OCI-LY7 (cell line): ENCODE data around the gene CCDC192. TPM values are rescaled to one million over a fixed set of nuclear protein-coding genes. Genes with fewer than 3 reads are reported as not detected.
A peak's percentile ranks its signal among the peaks of the same experiment; 100 is the strongest.
"Not testable (repeated sequence)": the region's sequence is repeated elsewhere in the genome, so short reads cannot be mapped to it uniquely, and the experiment has no call there.

Experiments used
- BruUV-seq: library from RNA; stranded (reverse); fragments of 400-500 nt; replicated peaks from 2 replicates; lab custom pipeline; 2021; lab: Mats Ljungman, UMichigan
- CTCF ChIA-PET: fragments of 300-600 bp; sonication (Branson Sonifier 250); formaldehyde crosslinking; loops from one replicate; lab custom pipeline; 2022; ENCODE audit warnings: antibody characterized with exemption; ENCODE audit not compliant: unreplicated experiment; lab: Charles Lee
- POLR2A ChIA-PET: fragments of 300-600 bp; sonication (Branson Sonifier 250); formaldehyde crosslinking; loops from one replicate; lab custom pipeline; 2022; ENCODE audit warnings: antibody characterized with exemption; lab: Charles Lee
- DNase-seq: peaks from one replicate; pipeline ENCODE4 v3.0.0-alpha.2; 2015; ENCODE audit warnings: low spot score
- H2AFZ ChIP-seq: fragments of 200-600 bp; sonication (generic), shearing (Covaris generic); 2 replicates; pipeline ENCODE4 v1.6.1; 2014; ENCODE audit warnings: mild to moderate bottlenecking, antibody characterized with exemption, low read length, moderate library complexity
- H3K27ac ChIP-seq: fragments of 200-600 bp; sonication (generic); 2 replicates; pipeline ENCODE4 v1.5.1; 2014; ENCODE audit warnings: mixed run types, low read depth, mild to moderate bottlenecking, moderate library complexity, low read length, inconsistent platforms; ENCODE audit not compliant: poor library complexity, severe bottlenecking
- H3K36me3 ChIP-seq: fragments of 200-600 bp; sonication (generic); 2 replicates; pipeline ENCODE4 v1.6.1; 2014; ENCODE audit warnings: mild to moderate bottlenecking, antibody characterized with exemption, low read length, moderate library complexity, mixed read lengths; ENCODE audit not compliant: insufficient read depth
- H3K4me1 ChIP-seq: fragments of 200-600 bp; sonication (generic); 2 replicates; pipeline ENCODE4 v1.5.1; 2014; ENCODE audit warnings: mild to moderate bottlenecking, low read length; ENCODE audit not compliant: insufficient read depth, poor library complexity, severe bottlenecking
- H3K4me2 ChIP-seq: fragments of 200-600 bp; sonication (generic); 2 replicates; pipeline ENCODE4 v1.6.1; 2014; ENCODE audit warnings: mild to moderate bottlenecking, low read length
- H3K4me3 ChIP-seq: fragments of 200-600 bp; sonication (generic); 2 replicates; pipeline ENCODE4 v1.5.1; 2014; ENCODE audit warnings: mild to moderate bottlenecking, low read depth, low read length; ENCODE audit not compliant: poor library complexity, severe bottlenecking
- H3K79me2 ChIP-seq: fragments of 200-600 bp; sonication (generic); 2 replicates; pipeline ENCODE4 v1.6.1; 2016; ENCODE audit warnings: low read depth, mild to moderate bottlenecking, low read length, moderate library complexity, mixed read lengths; ENCODE audit not compliant: insufficient read depth
- H3K9me2 ChIP-seq: fragments of 200-600 bp; sonication (generic); 2 replicates; pipeline ENCODE4 v1.6.1; 2016; ENCODE audit warnings: mild to moderate bottlenecking, low read length, mixed read lengths; ENCODE audit not compliant: insufficient read depth
- H3K9me3 ChIP-seq: fragments of 200-600 bp; sonication (generic); 2 replicates; pipeline ENCODE4 v1.6.1; 2014; ENCODE audit warnings: mild to moderate bottlenecking, mixed run types, low read length, mixed read lengths
- H4K20me1 ChIP-seq: fragments of 200-600 bp; sonication (generic); 2 replicates; pipeline ENCODE4 v1.6.1; 2014; ENCODE audit warnings: mild to moderate bottlenecking, antibody characterized with exemption, low read length, moderate library complexity, mixed read lengths; ENCODE audit not compliant: insufficient read depth
- CTCF ChIP-seq: fragments of 200-600 bp; sonication (generic); conservative IDR thresholded peaks from 2 replicates; pipeline ENCODE4 v1.5.1; 2014; ENCODE audit warnings: mild to moderate bottlenecking, antibody characterized with exemption, low read length, moderate library complexity, mixed read lengths
- EZH2phosphoT487 ChIP-seq: fragments of 200-600 bp; sonication (generic); IDR thresholded peaks from 2 replicates; pipeline ENCODE4 v1.6.1; 2018; ENCODE audit warnings: low read depth, borderline replicate concordance, mild to moderate bottlenecking, mixed run types, antibody characterized with exemption, low read length, moderate library complexity, mixed read lengths
- intact Hi-C: fragments of 100-400 bp; cut with micrococcal nuclease; formaldehyde crosslinking; loops from one replicate; pipeline ENCODE4 v1.10.0; 2022; ENCODE audit not compliant: unreplicated experiment
- total RNA-seq, 2 experiments: library from RNA; depleted of rRNA in 1 of 2; stranded (reverse); fragments of >200 nt in 1 of 2; shearing (Covaris generic) in 1 of 2; gene quantifications; 2 replicates each; pipeline ENCODE4 v1.2.3, GENCODE V29; 2014 to 2022

The CCDC192 gene
- total RNA-seq, 2 experiments from 2014 or later = not detected

GRCh38 chr5:127746756-127747155, 43.6 kb downstream of the CCDC192 start:
- H3K4me1 ChIP-seq = no peaks in the 10 kb centered on the region
- H3K9me3 ChIP-seq = no peaks in the 10 kb centered on the region
- H3K4me2 ChIP-seq = no peak overlapping the region
- H2AFZ ChIP-seq = no peak overlapping the region
- no peak for TF ChIP-seq EZH2phosphoT487
- peak; percentile 62 for TF ChIP-seq CTCF
- peak; percentile 21 for DNase-seq
- intact Hi-C loops = no loop called here
- BruUV-seq = no TSS peak
- H3K27ac ChIP-seq = no peak overlapping the region
- POLR2A ChIA-PET = no interaction called here
- no peaks in the 10 kb centered on the region for H4K20me1 ChIP-seq
- H3K36me3 ChIP-seq = no peaks in the 10 kb centered on the region
- no peaks in the 10 kb centered on the region for H3K9me2 ChIP-seq
- no peaks in the 10 kb centered on the region for H3K79me2 ChIP-seq
- no peak overlapping the region for H3K4me3 ChIP-seq
- CTCF ChIA-PET = no interaction called here

GRCh38 chr5:127752503-127753265, 49.5 kb downstream of the CCDC192 start:
- H3K27ac ChIP-seq, H2AFZ ChIP-seq, H3K4me2 ChIP-seq, BruUV-seq, CTCF ChIA-PET, POLR2A ChIA-PET, H3K9me3 ChIP-seq, H3K36me3 ChIP-seq, H4K20me1 ChIP-seq, H3K9me2 ChIP-seq, H3K4me3 ChIP-seq, DNase-seq, intact Hi-C loops, H3K4me1 ChIP-seq, H3K79me2 ChIP-seq: not testable (repeated sequence)

DNA sequence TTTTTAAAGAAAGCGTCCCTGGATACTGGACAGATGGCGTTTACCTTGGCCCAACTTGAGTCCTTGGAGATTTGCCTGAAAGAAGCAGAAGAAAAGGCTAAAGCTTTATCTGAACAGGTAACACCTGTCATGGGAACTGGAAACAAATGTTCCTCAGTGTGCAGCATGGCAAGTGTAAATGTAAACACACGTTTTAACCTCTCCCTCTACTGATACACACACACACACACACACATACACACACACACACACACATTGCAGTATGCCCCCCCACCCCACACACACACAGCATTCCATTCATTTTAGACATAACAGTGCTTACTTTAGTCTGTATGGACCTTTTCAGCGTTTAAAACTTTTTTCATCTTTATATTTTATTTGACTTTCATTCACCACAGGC, 51.1 kb downstream of the CCDC192 start:
- Histone ChIP-seq H3K9me2 (no peaks in the 10 kb centered on the region), H3K4me1 (no peaks in the 10 kb centered on the region), H3K36me3 (no peaks in the 10 kb centered on the region), H3K27ac (no peak overlapping the region), H3K79me2 (no peaks in the 10 kb centered on the region), H3K4me3 (no peak overlapping the region), H4K20me1 (no peaks in the 10 kb centered on the region), H3K4me2 (no peak overlapping the region), H3K9me3 (no peaks in the 10 kb centered on the region), H2AFZ (no peak overlapping the region)
- TF ChIP-seq CTCF = no peak
- no peak for TF ChIP-seq EZH2phosphoT487
- intact Hi-C loops = no loop called here
- no peak for DNase-seq
- no TSS peak for BruUV-seq
- ChIA-PET CTCF (no interaction called here), POLR2A (no interaction called here)
